Adrenal gland (tissue), 5 donors: ENCODE measurements around the gene ARMC6.

Experiments used
- CTCF ChIP-seq, 6 experiments: fragments of 450-650 bp in 4 of 6; fragments of 200-600 bp in 2 of 6; sonication (generic) in 1 of 6; IDR thresholded peaks; 1 replicate in 5 of 6; 2 replicates in 1 of 6; pipeline versions ENCODE4 v1.5.1 to v1.8.0; 2016 to 2021; ENCODE audit warnings: antibody characterized with exemption in 6 of 6, mild to moderate bottlenecking in 2 of 6, moderate library complexity in 1 of 6
- POLR2A ChIP-seq, 2 donors: fragments of 450-650 bp; IDR thresholded peaks; one replicate each; pipeline ENCODE4 v1.6.1; 2017; ENCODE audit warnings: antibody characterized with exemption in 2 of 2, mild to moderate bottlenecking in 2 of 2, moderate library complexity in 1 of 2
- donor health status: DM: no; HTN: no; CAD: no.

- TF ChIP-seq CTCF (IDR thresholded peaks at IDR 0.05) = no peak
- no peak for TF ChIP-seq POLR2A (IDR thresholded peaks at IDR 0.05)
Measured at GRCh38 chr19:19095691-19096090, 62.3 kb downstream of the ARMC6 start.
